ENCODE data around the gene ATP5MG. TPM values are rescaled to one million over a fixed set of nuclear protein-coding genes. Genes with fewer than 3 reads are reported as not detected.

Gene ATP5MG, protein sequence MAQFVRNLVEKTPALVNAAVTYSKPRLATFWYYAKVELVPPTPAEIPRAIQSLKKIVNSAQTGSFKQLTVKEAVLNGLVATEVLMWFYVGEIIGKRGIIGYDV
- total RNA-seq = 284 and 288 TPM in 2 replicates

DNA sequence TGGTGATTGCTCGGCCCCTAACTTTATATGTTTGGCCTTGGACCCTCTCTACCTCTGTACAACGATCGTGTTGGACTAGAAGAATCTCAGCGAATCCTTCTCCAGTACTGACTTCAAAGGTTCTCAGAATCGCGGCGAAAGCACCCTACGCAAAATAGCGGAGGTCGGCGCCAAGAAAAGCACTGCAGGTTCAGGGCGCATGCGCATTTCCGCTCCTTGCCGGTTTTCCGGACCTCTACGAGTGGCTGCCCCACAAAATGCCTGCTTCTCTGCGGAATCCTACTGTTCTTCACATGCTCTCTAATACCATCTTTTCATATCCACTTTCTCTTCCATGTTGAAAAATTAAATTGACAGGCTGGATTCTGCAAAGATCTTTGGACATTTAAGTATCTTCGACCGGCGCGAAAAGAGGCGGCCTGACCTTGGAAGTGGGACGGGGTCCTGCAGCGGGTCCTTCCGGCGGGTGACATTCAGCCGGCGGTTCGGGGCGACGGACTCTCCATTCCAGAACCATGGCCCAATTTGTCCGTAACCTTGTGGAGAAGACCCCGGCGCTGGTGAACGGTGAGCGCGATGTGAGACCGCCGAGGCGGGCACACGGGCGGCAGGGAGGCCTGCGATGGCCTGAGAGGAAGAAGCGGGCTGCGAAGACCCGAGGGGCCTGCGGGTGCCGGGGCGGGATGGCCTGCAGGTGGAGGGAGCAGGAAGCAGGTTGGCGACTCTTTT lies at the start of gene ATP5MG:
ATP5MG (plus strand) TSS at position 456 of the 729 bp plus-strand sequence; CDS start at position 516, 60 bp downstream.
- intact Hi-C loops (cut with micrococcal nuclease) = loop anchor here (1.0 to 5.0 kb wide), 4 partner anchors 37 to 87 kb away; partner anchors contain the start of genes CD3D, CD3G and UBE4A

DNA sequence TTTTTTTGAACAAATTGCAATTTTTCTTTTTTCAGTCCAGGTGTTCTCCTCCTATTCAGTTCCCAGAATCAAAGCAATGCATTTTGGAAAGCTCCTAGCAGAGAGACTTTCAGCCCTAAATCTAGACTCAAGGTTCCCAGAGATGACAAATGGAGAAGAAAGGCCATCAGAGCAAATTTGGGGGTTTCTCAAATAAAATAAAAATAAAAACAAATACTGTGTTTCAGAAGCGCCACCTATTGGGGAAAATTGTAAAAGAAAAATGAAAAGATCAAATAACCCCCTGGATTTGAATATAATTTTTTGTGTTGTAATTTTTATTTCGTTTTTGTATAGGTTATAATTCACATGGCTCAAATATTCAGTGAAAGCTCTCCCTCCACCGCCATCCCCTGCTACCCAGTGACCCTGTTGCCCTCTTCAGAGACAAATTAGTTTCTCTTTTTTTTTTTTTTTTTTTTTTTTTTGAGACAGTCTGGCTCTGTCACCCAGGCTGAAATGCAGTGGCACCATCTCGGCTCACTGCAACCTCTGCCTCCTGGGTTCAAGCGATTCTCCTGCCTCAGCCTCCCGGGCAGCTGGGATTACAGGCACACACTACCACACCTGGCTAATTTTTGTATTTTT lies 48.2 kb upstream of the ATP5MG start:
- intact Hi-C loops (cut with micrococcal nuclease) = loop anchor here (1.0 to 2.0 kb wide), 3 partner anchors 9 to 155 kb away; partner anchors contain the start of gene CD3G

DNA sequence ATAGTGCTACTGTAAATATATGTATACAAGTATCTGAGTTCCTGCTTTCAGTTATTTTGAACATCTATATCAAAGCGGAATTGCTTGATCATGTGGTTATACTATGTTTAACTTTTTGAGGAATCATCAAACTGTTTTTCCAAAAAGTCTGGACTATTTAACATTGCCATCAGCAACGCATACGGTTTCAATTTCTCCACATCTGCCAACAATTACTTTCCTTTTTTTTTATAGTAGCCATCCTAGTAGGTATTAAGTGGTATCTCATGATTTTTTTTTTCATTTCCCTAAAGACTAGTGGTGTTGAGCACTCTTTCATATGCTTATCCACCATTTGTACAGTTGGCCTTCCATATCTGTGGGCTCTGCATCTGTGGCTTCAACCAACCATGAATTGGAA lies 43.3 kb upstream of the ATP5MG start:
- intact Hi-C loops (cut with micrococcal nuclease) = loop anchor here (2.0 to 5.0 kb wide), 4 partner anchors 43 to 213 kb away; partner anchors contain the start of genes ATP5MG, IFT46 and KMT2A

DNA sequence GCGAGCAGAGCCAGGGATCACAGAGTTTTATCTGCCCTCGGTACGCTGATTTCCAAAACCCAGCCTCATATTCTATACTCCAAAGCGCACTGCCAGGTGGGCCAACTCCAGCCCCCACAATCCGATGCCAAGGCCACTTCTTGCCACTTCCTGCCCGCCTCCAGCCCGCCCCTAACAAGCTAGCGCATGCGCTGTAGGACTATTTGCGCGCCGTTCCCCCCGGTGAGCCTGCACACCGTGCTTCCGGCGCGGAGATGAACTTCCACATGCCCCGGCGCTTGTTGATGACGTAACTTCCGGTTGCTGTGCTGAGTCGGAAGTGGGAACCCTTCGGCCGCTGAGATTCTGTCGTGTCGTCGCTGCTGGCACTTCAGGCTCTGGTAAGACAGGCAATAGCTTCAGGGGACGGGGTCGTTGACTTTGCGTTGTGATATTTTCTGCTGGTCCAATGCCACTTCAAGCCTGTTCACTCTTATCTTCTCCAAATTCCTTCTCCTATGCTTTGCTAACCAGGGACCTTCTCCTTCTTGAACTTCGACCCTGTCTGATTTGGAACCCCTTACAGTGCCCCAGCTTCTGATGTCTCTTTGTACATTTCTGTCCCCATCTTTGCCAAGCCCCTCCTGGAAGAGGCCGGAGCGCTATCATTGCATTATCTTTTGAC lies 42.0 kb upstream of the ATP5MG start, which contains the start of gene UBE4A:
UBE4A (plus strand) TSS at position 306 of the 664 bp plus-strand sequence. CDS start 5,481 bp downstream, outside the sequence.
- intact Hi-C loops (cut with micrococcal nuclease) = loop anchor here (1.0 to 5.0 kb wide), 5 partner anchors 15 to 215 kb away; partner anchors contain the start of genes ATP5MG, CD3G, IFT46 and KMT2A

DNA sequence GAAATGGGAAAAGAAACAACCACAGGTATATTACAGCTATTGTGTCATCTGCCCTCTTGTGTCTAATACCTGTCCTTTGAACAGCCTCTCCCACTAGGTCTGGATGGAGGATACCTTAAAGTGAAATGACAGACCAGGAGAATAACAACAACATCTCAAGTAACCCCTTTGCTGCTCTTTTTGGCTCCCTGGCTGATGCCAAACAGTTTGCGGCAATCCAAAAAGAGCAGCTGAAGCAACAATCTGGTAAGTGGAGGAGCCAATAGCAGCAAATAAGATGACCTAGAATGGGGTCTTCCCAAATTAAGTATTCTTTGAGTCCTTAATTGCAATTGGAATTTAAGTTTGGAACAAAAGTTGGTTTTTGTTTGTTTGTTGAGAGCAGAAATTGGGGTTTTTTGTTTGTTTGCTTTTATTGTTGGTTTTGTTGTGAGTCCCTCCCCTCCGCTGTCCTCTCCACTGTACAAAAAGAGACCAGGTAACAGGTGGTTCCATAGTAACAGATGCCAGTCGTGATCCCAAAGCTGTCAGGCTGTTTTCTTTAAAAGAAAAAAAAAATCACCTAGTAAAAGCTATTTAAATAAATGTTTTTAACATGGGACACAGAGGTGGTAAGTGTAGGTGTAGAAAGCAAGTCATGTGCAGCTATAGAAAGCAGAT lies 36.3 kb upstream of the ATP5MG start:
- intact Hi-C loops (cut with micrococcal nuclease) = no loop called here

DNA sequence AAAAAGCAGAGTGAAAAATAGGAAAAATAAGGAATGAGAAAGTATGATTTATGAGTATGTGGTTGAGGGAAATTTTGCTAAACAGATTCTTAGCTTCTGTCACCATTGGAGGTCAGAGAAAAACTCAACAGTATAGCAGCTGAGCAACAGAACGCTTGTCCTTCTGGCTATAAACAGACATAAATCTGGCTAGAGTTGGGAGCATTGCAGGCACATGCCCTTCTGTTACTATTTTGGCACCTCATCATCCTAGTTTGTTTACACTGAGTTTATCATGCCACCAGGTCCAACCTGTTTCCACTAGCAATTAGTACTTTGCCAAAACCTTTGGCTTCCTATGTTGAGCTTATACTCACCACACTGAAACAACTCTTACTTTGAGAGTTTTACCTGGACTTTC lies 35.1 kb upstream of the ATP5MG start:
- intact Hi-C loops (cut with micrococcal nuclease) = no loop called here

DNA sequence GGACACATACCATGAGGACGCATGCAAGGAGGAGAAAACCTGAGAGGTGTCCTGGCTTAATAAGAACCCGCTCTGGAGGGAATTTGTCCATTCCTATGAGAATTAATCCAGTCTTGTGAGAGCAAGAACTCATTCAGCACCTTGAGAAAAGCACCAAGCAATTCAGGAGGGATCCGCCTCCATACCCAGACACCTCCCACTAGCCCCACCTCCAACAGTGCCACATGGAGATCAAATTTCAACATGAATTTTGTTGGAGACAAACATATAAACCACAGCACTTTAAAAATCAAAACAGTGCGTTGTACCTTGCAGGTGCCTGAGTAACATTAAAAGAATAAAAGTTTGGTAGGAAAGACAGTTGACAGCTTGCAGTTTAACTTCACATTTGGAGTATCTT lies 30.6 kb upstream of the ATP5MG start:
- intact Hi-C loops (cut with micrococcal nuclease) = no loop called here

DNA sequence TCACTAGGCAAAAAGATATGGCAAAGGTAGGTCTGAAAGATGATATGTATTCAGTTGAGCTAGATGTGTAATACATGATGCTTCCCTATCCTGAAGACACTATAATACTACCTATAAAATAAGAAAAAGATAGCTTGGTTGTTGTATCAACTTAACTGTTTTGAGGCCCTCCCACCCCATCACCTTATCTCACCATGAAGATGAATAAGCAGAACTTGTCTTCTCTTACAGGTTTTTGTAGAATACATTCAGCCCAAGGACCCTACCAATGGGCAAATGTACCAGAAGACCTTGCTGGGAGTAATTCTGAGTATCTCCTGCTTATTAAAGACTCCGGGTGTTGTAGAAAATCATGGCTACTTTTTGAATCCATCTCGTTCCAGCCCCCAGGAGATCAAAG lies 28.1 kb upstream of the ATP5MG start:
- intact Hi-C loops (cut with micrococcal nuclease) = no loop called here

DNA sequence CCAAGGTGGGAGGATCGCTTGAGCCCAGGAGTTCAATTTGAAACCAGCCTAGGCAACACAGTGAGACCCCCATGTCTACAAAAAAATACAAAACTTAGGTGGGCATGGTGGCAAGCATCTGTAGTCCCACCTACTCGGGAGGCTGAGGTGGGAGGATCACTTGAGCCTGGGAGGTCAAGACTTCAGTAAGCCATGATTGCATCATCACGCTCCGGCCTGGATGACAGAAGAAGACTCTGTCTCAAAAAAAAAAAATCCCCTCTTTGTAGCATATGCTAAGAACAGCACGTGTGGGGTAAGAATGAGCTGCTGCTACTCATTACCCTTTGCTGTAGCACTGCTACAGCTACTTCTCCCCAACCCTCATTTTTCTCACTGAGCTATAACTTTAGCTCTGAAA lies 27.5 kb upstream of the ATP5MG start:
- intact Hi-C loops (cut with micrococcal nuclease) = no loop called here

DNA sequence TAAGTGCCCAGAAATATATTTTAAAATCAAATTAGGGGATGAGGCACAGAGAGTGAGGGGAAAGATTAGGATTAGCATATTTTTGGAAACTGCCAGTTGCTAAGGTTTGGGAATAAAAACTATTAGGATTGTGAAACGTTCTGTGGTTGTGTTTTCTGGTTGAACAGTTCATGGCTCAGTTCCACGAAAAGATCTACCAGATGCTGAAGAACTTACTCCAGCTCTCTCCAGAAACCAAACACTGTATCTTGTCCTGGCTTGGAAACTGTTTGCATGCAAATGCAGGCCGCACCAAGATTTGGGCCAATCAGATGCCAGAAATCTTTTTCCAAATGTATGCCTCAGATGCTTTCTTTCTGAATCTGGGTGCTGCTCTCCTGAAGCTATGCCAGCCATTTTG lies 26.7 kb upstream of the ATP5MG start:
- intact Hi-C loops (cut with micrococcal nuclease) = no loop called here

DNA sequence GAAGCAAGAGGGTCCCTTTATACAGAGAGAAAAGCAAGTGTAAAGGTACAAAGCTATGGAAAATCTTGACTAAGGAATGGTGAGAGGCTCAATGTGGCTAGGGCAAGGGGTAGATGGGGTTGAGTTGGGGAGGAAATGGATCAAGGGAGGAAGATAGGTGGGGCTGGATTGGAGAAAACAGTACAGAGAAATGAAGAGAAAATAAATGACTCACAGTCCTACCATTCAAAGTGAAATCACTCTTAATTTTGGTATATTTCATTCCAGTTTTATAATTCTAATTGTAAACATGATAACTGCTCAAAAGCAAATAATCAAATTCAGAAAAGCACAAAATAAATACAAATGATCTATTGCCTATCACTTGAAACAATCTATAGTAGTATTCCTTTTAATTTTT lies 25.4 kb upstream of the ATP5MG start:
- intact Hi-C loops (cut with micrococcal nuclease) = no loop called here

DNA sequence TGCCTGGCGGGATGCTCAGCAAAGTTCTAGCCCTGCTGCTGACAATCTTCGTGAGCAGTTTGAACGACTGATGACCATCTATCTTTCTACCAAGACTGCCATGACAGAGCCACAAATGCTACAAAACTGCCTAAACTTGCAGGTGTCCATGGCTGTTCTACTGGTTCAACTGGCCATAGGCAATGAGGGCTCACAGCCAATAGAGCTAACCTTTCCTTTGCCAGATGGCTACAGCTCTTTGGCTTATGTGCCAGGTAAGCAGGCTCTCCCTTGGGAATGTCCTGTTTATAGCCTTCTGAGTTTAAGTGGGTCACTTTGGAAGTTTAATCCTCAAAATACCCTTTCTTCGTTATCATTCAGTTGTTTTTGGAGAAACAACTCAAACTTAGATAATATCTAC lies 21.9 kb upstream of the ATP5MG start:
- intact Hi-C loops (cut with micrococcal nuclease) = no loop called here

DNA sequence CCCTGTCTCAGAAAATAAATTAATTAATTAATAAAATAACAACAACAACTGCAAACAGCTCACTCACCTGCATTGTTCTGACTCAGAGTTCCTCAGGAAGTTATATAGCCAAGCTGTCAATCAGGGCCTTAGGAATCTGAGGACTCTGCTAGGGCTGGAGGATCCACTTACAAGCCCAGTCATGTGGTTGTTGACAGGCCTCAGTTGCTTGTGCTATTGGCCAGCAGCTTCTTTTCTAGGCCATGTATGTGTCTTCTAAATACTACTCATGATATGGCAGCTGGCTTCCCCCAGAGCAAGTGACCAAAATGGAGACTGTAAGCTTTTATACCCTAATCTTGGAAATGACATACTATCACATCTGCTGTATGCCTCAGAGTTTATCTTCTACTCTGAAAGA lies 20.8 kb upstream of the ATP5MG start:
- intact Hi-C loops (cut with micrococcal nuclease) = no loop called here

DNA sequence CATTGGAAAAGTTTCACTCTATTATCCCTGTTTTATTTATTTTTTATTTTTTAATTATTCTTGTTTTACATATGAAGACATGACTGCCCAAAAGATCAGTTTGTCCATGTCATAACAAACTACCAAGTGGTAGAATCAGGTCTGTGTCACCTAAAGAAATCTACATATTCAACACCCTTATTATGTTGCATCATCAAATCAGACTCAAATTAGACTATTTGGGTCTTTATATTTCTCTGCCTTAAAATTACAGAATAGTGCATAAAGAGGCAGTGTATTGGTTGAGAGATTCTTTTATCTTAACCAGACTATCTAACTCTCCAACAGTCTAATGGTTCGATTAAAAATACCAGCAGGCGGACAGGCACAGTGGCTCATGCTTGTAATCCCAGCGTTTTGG lies 18.5 kb upstream of the ATP5MG start:
- intact Hi-C loops (cut with micrococcal nuclease) = no loop called here

DNA sequence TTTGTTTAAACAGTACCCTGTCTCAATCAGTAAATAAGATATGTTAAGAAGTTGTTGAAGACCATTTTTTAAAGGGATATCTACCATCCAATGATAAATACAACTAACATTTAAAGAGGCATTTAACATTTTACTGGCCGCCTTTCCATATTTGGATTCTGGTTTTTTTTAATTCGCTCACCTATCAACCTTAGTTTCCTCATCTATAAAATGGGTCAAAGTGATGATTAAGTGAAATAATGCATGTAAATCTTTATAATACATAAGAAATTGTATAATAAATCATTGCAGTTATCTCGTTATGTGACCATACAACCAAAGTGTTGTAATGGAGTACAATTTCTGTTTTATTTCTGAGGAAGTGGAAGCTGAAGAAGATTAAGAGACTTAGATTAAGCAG lies 17.7 kb upstream of the ATP5MG start:
- intact Hi-C loops (cut with micrococcal nuclease) = no loop called here

DNA sequence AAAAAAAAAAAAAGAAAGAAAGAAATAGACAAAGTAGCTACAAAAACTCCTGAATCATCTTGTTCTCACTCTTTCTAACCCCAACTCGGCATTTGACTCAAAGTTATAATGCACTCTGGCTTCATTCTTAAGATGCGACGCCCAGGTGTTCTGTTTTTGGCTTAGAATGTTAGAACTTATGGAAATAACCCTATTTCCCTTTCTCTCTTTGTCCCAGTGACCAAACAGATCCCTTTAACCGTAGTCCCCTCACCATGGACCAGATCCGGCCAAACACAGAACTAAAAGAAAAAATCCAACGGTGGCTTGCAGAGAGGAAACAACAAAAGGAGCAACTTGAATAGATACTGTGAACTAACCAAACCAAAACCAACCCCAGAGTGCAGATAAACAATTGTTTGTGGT lies 5.3 kb upstream of the ATP5MG start:
- intact Hi-C loops (cut with micrococcal nuclease) = loop anchor here (5.0 kb wide), 2 partner anchors 169 to 176 kb away; partner anchors contain the start of genes ARCN1 and JAML

DNA sequence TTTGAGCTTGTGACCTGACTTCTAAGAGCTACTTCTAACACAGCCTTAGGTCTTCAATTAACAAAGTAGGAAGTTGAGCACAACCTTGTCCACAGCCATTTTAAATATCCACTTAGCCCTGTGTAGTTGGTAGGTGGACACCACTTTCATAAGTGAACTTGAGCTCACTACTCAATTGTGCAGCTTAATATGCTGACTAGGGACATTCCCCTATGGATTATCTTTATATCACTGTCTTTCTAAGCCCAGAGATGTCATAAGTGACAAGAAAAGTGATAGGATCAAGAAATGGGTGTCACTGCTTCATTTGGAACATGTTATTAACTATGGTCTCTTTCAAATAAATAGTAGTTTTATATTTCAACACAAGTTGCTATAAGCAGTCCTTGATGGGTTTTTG lies 4.0 kb upstream of the ATP5MG start:
- intact Hi-C loops (cut with micrococcal nuclease) = loop anchor here (5.0 kb wide), 2 partner anchors 170 to 175 kb away; partner anchors contain the start of genes ARCN1 and JAML

DNA sequence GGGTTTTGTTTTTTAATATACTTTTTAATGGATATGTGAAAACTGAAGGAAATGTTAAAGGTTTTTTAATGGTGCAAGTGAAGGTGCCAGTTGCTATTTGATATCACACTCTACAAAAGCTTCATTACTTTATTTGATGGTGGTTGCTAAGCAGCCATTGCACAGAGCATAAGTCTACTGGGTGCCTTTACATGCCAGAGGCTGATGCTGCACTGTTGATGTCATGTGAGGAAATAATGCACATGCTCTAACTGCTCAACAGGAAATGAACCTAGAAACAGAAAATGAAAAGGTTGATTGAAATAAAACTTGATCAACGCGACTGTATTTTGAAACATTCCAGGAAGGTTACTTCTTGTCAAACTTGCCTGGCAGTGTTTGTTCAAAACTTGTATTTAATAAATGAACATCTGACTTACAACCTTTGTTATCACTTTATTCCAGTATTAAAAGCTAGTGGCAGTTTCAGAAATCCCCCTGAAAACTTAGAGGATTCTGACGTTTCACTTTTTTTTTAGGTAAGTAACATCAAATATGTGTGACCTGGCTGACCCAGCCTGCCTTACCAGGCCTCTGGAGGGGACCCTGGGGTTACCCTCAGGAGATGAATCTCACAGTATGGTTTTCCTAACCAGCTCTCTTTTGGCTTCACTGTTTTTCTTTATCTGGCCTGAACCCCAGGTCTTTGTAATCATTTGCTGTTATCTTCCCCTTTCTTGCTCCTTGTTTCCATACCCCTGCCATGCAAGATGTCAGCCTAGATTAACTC lies 2.4 kb upstream of the ATP5MG start:
- intact Hi-C loops (cut with micrococcal nuclease) = loop anchor here (5.0 kb wide), 2 partner anchors 172 to 173 kb away; partner anchors contain the start of genes ARCN1 and JAML

DNA sequence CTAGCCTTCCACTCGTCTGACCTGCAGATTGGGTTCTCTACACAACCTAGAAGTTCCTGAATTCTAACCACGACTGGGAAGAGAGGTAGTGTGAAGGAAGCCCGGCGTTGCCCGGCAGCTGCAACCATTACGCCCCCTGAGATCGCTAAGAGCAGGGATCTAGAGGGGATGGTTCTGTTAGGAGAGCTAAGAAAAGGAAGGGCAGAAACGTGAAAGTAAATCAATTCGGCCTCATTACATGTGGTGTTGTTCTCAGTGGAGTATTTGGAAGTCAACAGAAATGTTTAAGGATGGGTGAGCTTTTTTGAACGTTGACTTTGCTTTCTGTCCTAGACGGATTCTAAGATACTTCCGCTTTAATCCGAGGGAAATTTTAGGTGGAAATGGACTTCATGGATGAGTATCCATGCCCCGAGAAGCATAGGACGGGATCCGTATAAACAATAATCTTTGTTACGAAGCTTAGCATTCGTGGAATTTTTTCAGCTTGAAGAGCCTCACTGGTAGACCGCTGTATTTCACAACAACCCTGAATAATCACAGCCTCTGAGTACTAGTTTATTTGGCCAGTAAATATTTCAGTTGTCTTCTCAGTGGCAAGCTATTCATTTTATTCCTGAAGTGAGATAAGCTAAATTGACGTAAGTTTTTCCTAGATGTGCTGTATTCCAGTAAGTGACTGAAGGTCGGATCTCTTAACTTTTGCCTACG lies 629 bp downstream of the ATP5MG start:
- intact Hi-C loops (cut with micrococcal nuclease) = loop anchor here (1.0 to 5.0 kb wide), 4 partner anchors 36 to 86 kb away; partner anchors contain the start of genes CD3D, CD3G and UBE4A

Measured in T-helper 2 cell treated with Interferon-gamma antibody and Interleukin-4, amounts not matched to agents 100 ng/mL and 5 ng/mL, for 36 hours (primary cell).